ENCODE data around the gene TMEM217. TPM values are rescaled to one million over a fixed set of nuclear protein-coding genes. Genes with fewer than 3 reads are reported as not detected.
"Not testable (repeated sequence)": the region's sequence is repeated elsewhere in the genome, so short reads cannot be mapped to it uniquely, and the experiment has no call there.

TMEM217 gene
- polyA plus RNA-seq (2013, experiment 1 of 2) = 2.0 TPM
- polyA plus RNA-seq (2013, experiment 2 of 2) = 2.5 TPM

- peak within 1 kb of the TSS; percentile 71 for H2BK120ac ChIP-seq (ENCODE audit: low read depth, low read length)
- peaks cover 7% of the 10 kb centered on the region for H3K79me1 ChIP-seq (replicated peaks; ENCODE audit: low read length, poor library complexity, severe bottlenecking)
- peak within 1 kb of the TSS; percentile 91 to 95 for H3K18ac ChIP-seq (ENCODE audit: low read depth in 1 of 2, low read length in 2 of 2)
- H3K27ac ChIP-seq (ENCODE audit: low read length, poor library complexity, severe bottlenecking) = peak within 1 kb of the TSS; percentile 75
- DNase-seq = peak; percentile 94
- H3K4me1 ChIP-seq (ENCODE audit: control insufficient read depth, insufficient read depth, low read depth, low read length) = no peaks in the 10 kb centered on the region
- peak within 1 kb of the TSS; percentile 83 for H4K91ac ChIP-seq (ENCODE audit: low read length)
- H3K23ac ChIP-seq (ENCODE audit: low read length in 2 of 2) = peak within 1 kb of the TSS in 1 of 2 experiments; percentile 85
- H3K9ac ChIP-seq (ENCODE audit: low read length) = peak within 1 kb of the TSS; percentile 99
- H3K4ac ChIP-seq (ENCODE audit: low read depth in 1 of 2, low read length in 2 of 2) = peak within 1 kb of the TSS; percentile 53 to 89
- H2BK12ac ChIP-seq (ENCODE audit: low read length in 2 of 2) = peak within 1 kb of the TSS in 1 of 2 experiments; percentile 76
- peak within 1 kb of the TSS; percentile 82 for H2BK15ac ChIP-seq (ENCODE audit: low read depth, poor library complexity, severe bottlenecking)
- peak within 1 kb of the TSS; percentile 88 to 95 for H3K4me3 ChIP-seq (ENCODE audit: insufficient read depth in 1 of 2, low read depth in 1 of 2, low read length in 2 of 2)
- peak within 1 kb of the TSS; percentile 26 for H2BK5ac ChIP-seq (ENCODE audit: low read depth, low read length, poor library complexity, severe bottlenecking)
- H2AFZ ChIP-seq (ENCODE audit: low read depth, low read length) = peak within 1 kb of the TSS; percentile 84
- H2AK5ac ChIP-seq (ENCODE audit: low read length, severe bottlenecking) = no peak within 1 kb of the TSS
- H3K9me3 ChIP-seq (ENCODE audit: control insufficient read depth, low read length) = no peaks in the 10 kb centered on the region
- H3K14ac ChIP-seq (ENCODE audit: low read length in 2 of 2) = peak within 1 kb of the TSS in 1 of 2 experiments; percentile 56
- H3K27me3 ChIP-seq (ENCODE audit: control insufficient read depth in 1 of 2, insufficient read depth in 1 of 2, low read length in 2 of 2) = no peaks in the 10 kb centered on the region
- WGBS = under 1% methylated on average over 35 of the region's 45 CpGs
- H4K8ac ChIP-seq (ENCODE audit: low read length) = peak within 1 kb of the TSS; percentile 92
- H3K4me2 ChIP-seq (ENCODE audit: low read length, poor library complexity, severe bottlenecking) = peak within 1 kb of the TSS; percentile 76
- H3K36me3 ChIP-seq (ENCODE audit: control insufficient read depth in 1 of 2, insufficient read depth in 2 of 2, low read depth in 1 of 2, low read length in 2 of 2) = no peaks in the 10 kb centered on the region
Observed at GRCh38 chr6:37257634-37258404, at the start of gene TMEM217, which contains the start of gene TBC1D22B. Gene TMEM217, minus strand, starts transcription at chr6:37258144. Its CDS starts 39,114 bp downstream, at chr6:37219030. Gene TBC1D22B, plus strand, starts transcription at chr6:37257772. Its CDS starts 146 bp downstream, at chr6:37257918.

- Histone ChIP-seq H3K9ac (ENCODE audit: low read length) (peak overlapping the region; percentile 53), H3K36me3 (ENCODE audit: control insufficient read depth in 1 of 2, insufficient read depth in 2 of 2, low read depth in 1 of 2, low read length in 2 of 2) (peaks cover 14 to 33% of the 10 kb centered on the region in 2 experiments), H3K79me1 (replicated peaks; ENCODE audit: low read length, poor library complexity, severe bottlenecking) (peaks cover 16% of the 10 kb centered on the region)
- not testable (repeated sequence) for H2BK12ac ChIP-seq (ENCODE audit: low read length in 2 of 2); H4K8ac ChIP-seq (ENCODE audit: low read length); H3K4me1 ChIP-seq (ENCODE audit: control insufficient read depth, insufficient read depth, low read depth, low read length); H3K4me3 ChIP-seq (ENCODE audit: insufficient read depth in 1 of 2, low read depth in 1 of 2, low read length in 2 of 2); H3K27me3 ChIP-seq (ENCODE audit: control insufficient read depth in 1 of 2, insufficient read depth in 1 of 2, low read length in 2 of 2); H3K4ac ChIP-seq (ENCODE audit: low read depth in 1 of 2, low read length in 2 of 2); H2BK120ac ChIP-seq (ENCODE audit: low read depth, low read length); H3K23ac ChIP-seq (ENCODE audit: low read length in 2 of 2); H3K4me2 ChIP-seq (ENCODE audit: low read length, poor library complexity, severe bottlenecking); H4K91ac ChIP-seq (ENCODE audit: low read length); H3K27ac ChIP-seq (ENCODE audit: low read length, poor library complexity, severe bottlenecking); H2BK15ac ChIP-seq (ENCODE audit: low read depth, poor library complexity, severe bottlenecking); H3K18ac ChIP-seq (ENCODE audit: low read depth in 1 of 2, low read length in 2 of 2); DNase-seq; H3K9me3 ChIP-seq (ENCODE audit: control insufficient read depth, low read length); H2BK5ac ChIP-seq (ENCODE audit: low read depth, low read length, poor library complexity, severe bottlenecking); H2AK5ac ChIP-seq (ENCODE audit: low read length, severe bottlenecking); H3K14ac ChIP-seq (ENCODE audit: low read length in 2 of 2); H2AFZ ChIP-seq (ENCODE audit: low read depth, low read length)
- WGBS = 97% methylated on average over 10 of the region's 10 CpGs
Observed at GRCh38 chr6:37307484-37307883, 49.5 kb upstream of the TMEM217 start.

GRCh38 chr6:37306624-37307222 lies 48.8 kb upstream of the TMEM217 start:
- Histone ChIP-seq H3K14ac (ENCODE audit: low read length in 2 of 2) (no peak overlapping the region), H3K36me3 (ENCODE audit: control insufficient read depth in 1 of 2, insufficient read depth in 2 of 2, low read depth in 1 of 2, low read length in 2 of 2) (peaks cover 19 to 37% of the 10 kb centered on the region in 2 experiments), H3K9ac (ENCODE audit: low read length) (no peak overlapping the region), H2BK15ac (ENCODE audit: low read depth, poor library complexity, severe bottlenecking) (no peak overlapping the region), H3K27me3 (ENCODE audit: control insufficient read depth in 1 of 2, insufficient read depth in 1 of 2, low read length in 2 of 2) (no peaks in the 10 kb centered on the region), H3K4me3 (ENCODE audit: insufficient read depth in 1 of 2, low read depth in 1 of 2, low read length in 2 of 2) (no peak overlapping the region), H3K4ac (ENCODE audit: low read depth in 1 of 2, low read length in 2 of 2) (no peak overlapping the region), H2BK5ac (ENCODE audit: low read depth, low read length, poor library complexity, severe bottlenecking) (no peak overlapping the region), H3K23ac (ENCODE audit: low read length in 2 of 2) (no peak overlapping the region), H3K27ac (ENCODE audit: low read length, poor library complexity, severe bottlenecking) (no peak overlapping the region), H3K9me3 (ENCODE audit: control insufficient read depth, low read length) (no peaks in the 10 kb centered on the region), H3K4me2 (ENCODE audit: low read length, poor library complexity, severe bottlenecking) (no peak overlapping the region), H2BK12ac (ENCODE audit: low read length in 2 of 2) (no peak overlapping the region), H4K8ac (ENCODE audit: low read length) (no peak overlapping the region), H2BK120ac (ENCODE audit: low read depth, low read length) (no peak overlapping the region), H3K4me1 (ENCODE audit: control insufficient read depth, insufficient read depth, low read depth, low read length) (no peaks in the 10 kb centered on the region), H2AFZ (ENCODE audit: low read depth, low read length) (no peak overlapping the region), H2AK5ac (ENCODE audit: low read length, severe bottlenecking) (no peak overlapping the region), H3K79me1 (replicated peaks; ENCODE audit: low read length, poor library complexity, severe bottlenecking) (peaks cover 16% of the 10 kb centered on the region), H4K91ac (ENCODE audit: low read length) (no peak overlapping the region), H3K18ac (ENCODE audit: low read depth in 1 of 2, low read length in 2 of 2) (no peak overlapping the region)
- 100% methylated on average over 2 of the region's 4 CpGs for WGBS
- DNase-seq = no peak

- Histone ChIP-seq H3K27ac (ENCODE audit: low read length, poor library complexity, severe bottlenecking) (no peak overlapping the region), H2BK15ac (ENCODE audit: low read depth, poor library complexity, severe bottlenecking) (no peak overlapping the region), H3K18ac (ENCODE audit: low read depth in 1 of 2, low read length in 2 of 2) (no peak overlapping the region), H3K4ac (ENCODE audit: low read depth in 1 of 2, low read length in 2 of 2) (no peak overlapping the region), H2BK120ac (ENCODE audit: low read depth, low read length) (no peak overlapping the region), H3K4me2 (ENCODE audit: low read length, poor library complexity, severe bottlenecking) (no peak overlapping the region), H2AK5ac (ENCODE audit: low read length, severe bottlenecking) (no peak overlapping the region), H2AFZ (ENCODE audit: low read depth, low read length) (no peak overlapping the region), H3K4me1 (ENCODE audit: control insufficient read depth, insufficient read depth, low read depth, low read length) (no peaks in the 10 kb centered on the region), H3K36me3 (ENCODE audit: control insufficient read depth in 1 of 2, insufficient read depth in 2 of 2, low read depth in 1 of 2, low read length in 2 of 2) (peaks cover 21 to 42% of the 10 kb centered on the region in 2 experiments), H3K23ac (ENCODE audit: low read length in 2 of 2) (no peak overlapping the region), H3K9ac (ENCODE audit: low read length) (no peak overlapping the region), H3K27me3 (ENCODE audit: control insufficient read depth in 1 of 2, insufficient read depth in 1 of 2, low read length in 2 of 2) (no peaks in the 10 kb centered on the region), H4K91ac (ENCODE audit: low read length) (no peak overlapping the region), H3K9me3 (ENCODE audit: control insufficient read depth, low read length) (no peaks in the 10 kb centered on the region), H4K8ac (ENCODE audit: low read length) (no peak overlapping the region), H3K4me3 (ENCODE audit: insufficient read depth in 1 of 2, low read depth in 1 of 2, low read length in 2 of 2) (no peak overlapping the region), H2BK5ac (ENCODE audit: low read depth, low read length, poor library complexity, severe bottlenecking) (no peak overlapping the region), H2BK12ac (ENCODE audit: low read length in 2 of 2) (no peak overlapping the region), H3K79me1 (replicated peaks; ENCODE audit: low read length, poor library complexity, severe bottlenecking) (peaks cover 19% of the 10 kb centered on the region), H3K14ac (ENCODE audit: low read length in 2 of 2) (no peak overlapping the region)
- DNase-seq = no peak
- 89% methylated on average over 4 of the region's 4 CpGs for whole genome bisulfite sequencing
Observed at GRCh38 chr6:37305841-37306425, 48.0 kb upstream of the TMEM217 start.

All from mesenchymal stem cell (in vitro differentiated cells and primary cell).